HEK293 (cell line): ENCODE results near the gene JAM3.

Experiments used
- CTCF ChIP-seq: fragments of 450-650 bp; formaldehyde crosslinking; IDR thresholded peaks from 2 replicates; pipeline ENCODE4 v1.5.1; 2016; ENCODE audit warnings: missing biosample characterization, missing genetic modification characterization
- REST ChIP-seq: fragments of 450-650 bp; formaldehyde crosslinking; IDR thresholded peaks from 2 replicates; pipeline ENCODE4 v1.5.1; 2016; ENCODE audit warnings: missing biosample characterization, missing genetic modification characterization
- ZBTB44 ChIP-seq: fragments of 450-650 bp; IDR thresholded peaks from 2 replicates; pipeline ENCODE4 v1.5.1; 2018; ENCODE audit warnings: missing biosample characterization, mild to moderate bottlenecking, missing genetic modification characterization
- ZNF138 ChIP-seq: fragments of 450-650 bp; formaldehyde crosslinking; IDR thresholded peaks from 2 replicates; pipeline ENCODE4 v1.5.1; 2016; ENCODE audit warnings: missing biosample characterization, missing genetic modification characterization, borderline replicate concordance
- ZNF658 ChIP-seq: fragments of 450-650 bp; formaldehyde crosslinking; IDR thresholded peaks from 2 replicates; pipeline ENCODE4; 2016; ENCODE audit warnings: missing biosample characterization, missing genetic modification characterization
- ZNF707 ChIP-seq: fragments of 450-650 bp; formaldehyde crosslinking; IDR thresholded peaks from 2 replicates; pipeline ENCODE4 v1.5.1; 2016; ENCODE audit warnings: missing biosample characterization, missing genetic modification characterization
- ZNF792 ChIP-seq: fragments of 450-650 bp; formaldehyde crosslinking; IDR thresholded peaks from 2 replicates; pipeline ENCODE4 v1.5.1; 2016; ENCODE audit warnings: missing biosample characterization, missing genetic modification characterization

GRCh38 chr11:134149371-134149770 lies 80.5 kb downstream of the JAM3 start:
- TF ChIP-seq REST (tag by site-specific recombination), result no peak
- TF ChIP-seq ZNF792 (tag by site-specific recombination), result no peak
- no peak for TF ChIP-seq ZNF138 (tag by site-specific recombination)
- TF ChIP-seq ZNF658 (tag by site-specific recombination), result no peak
- TF ChIP-seq CTCF (tag by site-specific recombination), result no peak
- no peak for TF ChIP-seq ZNF707
- no peak for TF ChIP-seq ZBTB44 (tag by site-specific recombination)
